Suprapubic skin (tissue), 3 donors: ENCODE data around the gene PRR3.

Experiments used
- CTCF ChIP-seq, 2 donors: fragments of 200-600 bp in 1 of 2; fragments of 450-650 bp in 1 of 2; sonication (generic) in 1 of 2; IDR thresholded peaks; one replicate each; pipeline ENCODE4 v1.5.1; 2016 to 2019; ENCODE audit warnings: antibody characterized with exemption in 2 of 2, mild to moderate bottlenecking in 1 of 2, moderate library complexity in 1 of 2
- POLR2AphosphoS5 ChIP-seq, 3 donors: sonication (generic); formaldehyde crosslinking; IDR thresholded peaks; one replicate each; pipeline ENCODE4 v1.6.1; 2017; ENCODE audit warnings: antibody characterized with exemption in 3 of 3

DNA sequence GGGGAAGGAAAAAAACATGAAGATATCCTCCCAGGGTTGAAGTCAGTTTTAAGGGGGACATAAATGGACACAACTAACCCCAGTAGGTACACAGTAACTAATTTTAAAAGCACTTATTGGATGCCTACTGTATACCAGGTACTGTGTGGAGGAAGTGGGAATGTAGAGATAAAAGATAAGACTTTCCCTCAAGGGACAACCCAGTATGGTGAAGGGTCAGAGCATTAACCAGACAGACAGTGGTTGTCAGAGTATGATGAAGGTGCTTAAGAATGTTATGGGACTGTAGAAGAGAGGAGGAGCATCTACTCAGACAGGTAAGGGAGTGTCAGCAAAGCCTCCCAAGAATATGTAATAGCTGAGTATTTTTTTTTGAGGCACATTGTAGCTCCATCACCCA is 15.1 kb downstream of the PRR3 start:
- TF ChIP-seq CTCF (IDR thresholded peaks at IDR 0.05) (no peak), POLR2AphosphoS5 (IDR thresholded peaks at IDR 0.05) (no peak)
